Epithelial cell of esophagus (primary cell): ENCODE data around the gene GAS2.

Source experiments
- DNase-seq: peaks from one replicate; pipeline ENCODE4 v3.0.0; 2010; ENCODE audit warnings: low read depth
- H3K4me3 ChIP-seq: 2 replicates; pipeline ENCODE4 v1.5.1; 2011; ENCODE audit warnings: mild to moderate bottlenecking, low read length, control low read depth
- TF ChIP-seq, protein P1 (sequence below): IDR thresholded peaks from 2 replicates; pipeline ENCODE4 v1.5.1; 2011; ENCODE audit warnings: low read depth, mild to moderate bottlenecking, low read length, control low read depth, inconsistent platforms; ENCODE audit not compliant: insufficient read depth; ENCODE audit errors: missing control alignments

The GAS2 gene

DNA sequence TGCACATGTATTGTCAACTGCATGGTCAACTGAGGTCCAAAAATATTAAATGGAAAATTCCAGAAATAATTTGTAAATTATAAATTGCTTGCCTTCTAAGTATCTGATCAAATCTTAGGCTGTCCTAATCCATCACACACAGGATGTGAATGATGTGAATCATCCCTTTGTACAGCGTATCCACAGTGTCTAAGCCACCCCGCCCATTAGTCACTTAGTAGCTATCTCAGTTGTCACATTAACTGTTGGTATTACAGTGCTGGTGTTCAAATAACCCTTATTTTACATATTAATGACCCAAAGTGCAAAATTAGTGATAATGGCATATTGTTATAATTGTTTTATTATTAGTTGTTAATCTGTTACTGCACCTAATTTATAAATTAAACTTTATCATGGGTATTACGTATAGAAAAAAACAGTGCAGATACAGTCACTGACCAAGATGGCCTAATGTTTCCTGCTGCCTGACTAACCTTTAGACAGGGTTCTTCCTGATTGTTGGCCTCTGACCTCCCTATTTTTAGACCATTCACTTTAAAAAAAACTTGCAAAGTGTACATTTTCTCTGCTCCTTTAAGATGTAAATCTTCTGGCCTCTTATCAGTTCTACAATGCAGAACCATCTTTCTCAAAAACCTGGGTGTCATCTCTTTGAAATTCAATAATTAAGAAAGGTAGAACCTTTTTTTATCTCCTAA lies 166.1 kb downstream of the GAS2 start:
- TF ChIP-seq, protein P1, sequence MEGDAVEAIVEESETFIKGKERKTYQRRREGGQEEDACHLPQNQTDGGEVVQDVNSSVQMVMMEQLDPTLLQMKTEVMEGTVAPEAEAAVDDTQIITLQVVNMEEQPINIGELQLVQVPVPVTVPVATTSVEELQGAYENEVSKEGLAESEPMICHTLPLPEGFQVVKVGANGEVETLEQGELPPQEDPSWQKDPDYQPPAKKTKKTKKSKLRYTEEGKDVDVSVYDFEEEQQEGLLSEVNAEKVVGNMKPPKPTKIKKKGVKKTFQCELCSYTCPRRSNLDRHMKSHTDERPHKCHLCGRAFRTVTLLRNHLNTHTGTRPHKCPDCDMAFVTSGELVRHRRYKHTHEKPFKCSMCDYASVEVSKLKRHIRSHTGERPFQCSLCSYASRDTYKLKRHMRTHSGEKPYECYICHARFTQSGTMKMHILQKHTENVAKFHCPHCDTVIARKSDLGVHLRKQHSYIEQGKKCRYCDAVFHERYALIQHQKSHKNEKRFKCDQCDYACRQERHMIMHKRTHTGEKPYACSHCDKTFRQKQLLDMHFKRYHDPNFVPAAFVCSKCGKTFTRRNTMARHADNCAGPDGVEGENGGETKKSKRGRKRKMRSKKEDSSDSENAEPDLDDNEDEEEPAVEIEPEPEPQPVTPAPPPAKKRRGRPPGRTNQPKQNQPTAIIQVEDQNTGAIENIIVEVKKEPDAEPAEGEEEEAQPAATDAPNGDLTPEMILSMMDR, result no peak
- peak; percentile 64 for DNase-seq
- no peak overlapping the region for H3K4me3 ChIP-seq

DNA sequence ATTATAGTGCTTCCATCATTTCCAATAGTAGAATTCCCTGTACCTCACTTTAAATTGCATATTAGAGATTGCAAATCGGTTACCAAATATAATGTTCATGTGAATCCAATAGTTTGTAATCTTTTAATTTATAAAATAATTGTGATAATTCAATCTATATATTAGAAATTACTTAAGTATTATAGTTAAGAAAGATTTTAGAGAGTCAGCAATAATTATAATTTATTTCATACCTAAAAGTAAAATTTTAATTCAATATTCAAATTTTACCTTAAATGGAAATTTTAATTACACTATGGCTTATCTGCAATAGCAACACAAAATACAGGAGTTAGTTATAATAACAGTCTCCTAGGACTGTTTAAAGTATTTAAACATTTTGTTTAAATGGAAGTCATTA lies 180.3 kb downstream of the GAS2 start:
- TF ChIP-seq, protein P1, result no peak
- DNase-seq, result no peak
- no peak overlapping the region for H3K4me3 ChIP-seq

DNA sequence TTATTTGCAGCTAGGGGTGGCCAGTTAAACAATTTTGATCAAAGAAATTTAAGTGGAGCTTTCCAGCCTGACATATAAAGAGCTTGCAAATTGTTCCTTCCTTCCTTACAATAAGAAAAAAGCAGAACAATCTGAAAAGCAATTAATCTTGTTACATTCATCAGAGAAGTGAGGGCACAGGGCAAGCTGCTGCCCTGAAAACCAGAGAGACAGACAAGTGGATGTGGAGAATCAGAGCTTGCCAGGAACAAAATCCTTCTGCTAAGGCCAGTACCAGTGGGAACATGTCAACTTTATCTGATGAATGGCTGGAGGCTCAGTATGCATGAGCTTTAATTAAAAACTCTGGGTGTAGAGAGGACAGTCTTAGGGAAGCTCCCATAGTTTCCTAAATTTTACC lies 185.1 kb downstream of the GAS2 start:
- no peak for DNase-seq
- H3K4me3 ChIP-seq, result no peak overlapping the region
- TF ChIP-seq, protein P1, result no peak

DNA sequence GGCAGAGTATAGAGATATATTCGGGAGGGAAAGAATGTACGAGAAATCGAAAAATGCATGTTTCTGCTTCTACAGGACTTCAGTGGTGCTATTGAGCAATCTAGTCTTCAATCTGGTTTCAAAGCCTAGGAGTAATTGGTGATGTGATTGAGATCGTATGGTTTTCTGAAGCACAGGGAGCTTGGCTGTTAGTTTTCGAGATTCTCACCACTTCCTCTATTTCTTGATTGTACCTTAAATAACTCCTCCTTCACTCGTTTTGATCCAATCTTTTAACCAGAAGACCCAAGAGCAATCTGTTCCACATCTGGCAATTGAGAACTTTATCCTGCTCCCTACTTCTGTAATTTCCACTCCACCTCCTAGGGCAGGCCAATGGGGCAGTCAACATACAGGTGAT lies 193.3 kb downstream of the GAS2 start:
- no peak overlapping the region for H3K4me3 ChIP-seq
- DNase-seq, result no peak

DNA sequence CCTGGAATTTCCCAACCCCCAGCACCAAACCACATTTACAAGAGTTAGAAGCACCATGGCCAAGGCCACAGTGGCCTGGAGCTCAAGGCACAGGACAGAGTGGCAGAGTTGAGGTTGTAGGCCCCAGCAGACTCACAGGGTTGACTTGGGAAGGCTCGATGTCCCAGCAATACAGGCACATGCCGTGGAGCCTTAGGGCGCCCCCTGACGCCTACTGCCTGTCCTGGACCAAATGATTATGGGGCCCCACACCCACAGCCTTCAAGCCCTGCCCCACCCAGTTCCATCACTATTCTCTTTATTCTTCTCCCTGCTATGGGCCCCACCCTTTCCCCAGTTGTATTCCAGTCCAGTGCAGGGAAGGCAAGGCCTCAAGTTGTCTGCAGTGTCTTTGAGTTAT lies 193.8 kb downstream of the GAS2 start, which contains the start of gene CCDC179:
CCDC179 (minus strand) TSS at position 234 of the 400 bp plus-strand sequence; CDS start at position 181, 53 bp downstream.
- TF ChIP-seq, protein P1, result no peak
- no peak for DNase-seq
- H3K4me3 ChIP-seq, result no peak within 1 kb of the TSS

More for the DNA sequence above, 193.3 kb downstream of the GAS2 start:
- TF ChIP-seq, protein P1, result no peak
